NCI-H510A (cell line): ENCODE data around the gene EFCAB6.

ENCODE experiments used
- DNase-seq: peaks from one replicate; lab custom pipeline; 2025; lab: John Stamatoyannopoulos, UW

The EFCAB6 gene

DNA sequence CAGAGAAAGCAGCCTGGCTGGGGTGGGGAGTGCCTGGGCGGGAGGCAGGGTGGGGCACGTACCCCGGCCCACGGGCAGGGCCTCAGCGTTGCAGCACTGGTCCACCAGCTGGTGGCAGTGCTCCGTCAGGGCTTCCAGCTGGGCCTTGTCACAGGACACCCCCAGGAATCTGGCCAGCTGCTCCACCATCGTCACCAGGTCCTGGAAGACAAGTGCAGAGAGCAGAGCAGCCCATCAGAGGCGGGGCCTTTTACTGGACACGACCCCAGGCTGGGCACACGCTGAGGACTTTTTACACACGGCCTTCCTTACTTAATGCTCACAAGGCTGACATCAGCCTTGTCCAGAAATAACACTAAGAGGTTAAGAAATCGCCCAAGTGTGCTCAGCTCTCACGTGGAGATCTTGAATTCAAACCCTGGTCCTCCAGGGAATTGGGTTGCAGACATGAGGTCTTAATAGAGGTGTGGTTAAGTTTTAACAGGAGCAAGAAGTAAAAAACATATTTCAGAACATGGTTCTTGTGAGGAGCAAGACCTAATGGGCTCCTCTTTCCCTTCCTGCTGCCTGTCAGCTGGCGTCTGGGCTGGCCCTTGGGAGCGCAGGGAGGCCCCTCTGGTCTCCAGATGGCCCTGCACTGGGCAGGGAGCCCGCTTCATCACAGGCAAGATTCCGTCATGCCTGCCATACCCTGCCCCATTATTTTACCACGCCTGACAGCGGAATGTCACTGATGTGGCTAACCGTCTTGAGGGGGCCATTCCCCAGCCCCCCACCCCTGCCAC lies 17.1 kb upstream of the EFCAB6 start:
- DNase-seq = no peak

GRCh38 chr22:43828725-43828997 lies 16.6 kb upstream of the EFCAB6 start:
- DNase-seq = no peak

DNA sequence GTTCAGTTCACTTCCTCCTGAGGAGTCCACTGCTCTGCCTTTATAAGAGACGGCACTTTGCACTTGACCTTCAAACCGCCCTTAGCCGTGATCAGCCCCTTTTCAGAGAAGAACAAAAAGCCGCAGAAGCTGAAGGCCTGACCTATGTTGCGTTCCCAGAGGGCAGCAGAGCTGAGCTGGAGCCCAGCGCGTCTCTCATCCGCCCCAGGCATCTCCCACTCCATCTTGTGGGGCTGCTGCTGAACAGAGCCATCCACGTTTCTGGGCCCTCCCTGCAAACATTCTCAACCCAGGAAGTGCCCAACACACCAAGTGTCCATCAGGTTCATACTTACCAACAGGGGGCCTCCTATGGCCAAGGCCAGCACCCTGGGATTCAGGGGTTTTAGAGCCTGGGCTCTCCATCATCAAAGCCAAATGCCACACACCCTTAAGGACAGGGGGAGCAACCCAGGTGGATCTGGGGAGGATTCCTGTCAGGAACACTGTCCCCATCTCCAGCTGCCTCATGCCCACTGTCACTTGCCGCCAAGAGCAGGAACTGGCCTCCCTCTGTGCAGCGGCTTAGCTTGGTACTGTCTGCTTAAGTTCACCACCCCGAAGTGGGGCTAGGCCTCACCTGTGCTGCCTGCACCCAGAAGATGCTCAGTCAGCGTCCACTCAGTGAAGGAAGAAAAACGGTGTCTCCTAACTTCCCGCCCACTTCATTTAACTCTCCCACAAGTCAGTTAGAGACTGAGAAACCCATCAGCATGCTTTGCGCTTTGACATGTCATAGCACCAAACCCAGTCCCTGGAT lies 16.0 kb upstream of the EFCAB6 start:
- DNase-seq = no peak

GRCh38 chr22:43827003-43827735 lies 15.1 kb upstream of the EFCAB6 start:
- DNase-seq = no peak

DNA sequence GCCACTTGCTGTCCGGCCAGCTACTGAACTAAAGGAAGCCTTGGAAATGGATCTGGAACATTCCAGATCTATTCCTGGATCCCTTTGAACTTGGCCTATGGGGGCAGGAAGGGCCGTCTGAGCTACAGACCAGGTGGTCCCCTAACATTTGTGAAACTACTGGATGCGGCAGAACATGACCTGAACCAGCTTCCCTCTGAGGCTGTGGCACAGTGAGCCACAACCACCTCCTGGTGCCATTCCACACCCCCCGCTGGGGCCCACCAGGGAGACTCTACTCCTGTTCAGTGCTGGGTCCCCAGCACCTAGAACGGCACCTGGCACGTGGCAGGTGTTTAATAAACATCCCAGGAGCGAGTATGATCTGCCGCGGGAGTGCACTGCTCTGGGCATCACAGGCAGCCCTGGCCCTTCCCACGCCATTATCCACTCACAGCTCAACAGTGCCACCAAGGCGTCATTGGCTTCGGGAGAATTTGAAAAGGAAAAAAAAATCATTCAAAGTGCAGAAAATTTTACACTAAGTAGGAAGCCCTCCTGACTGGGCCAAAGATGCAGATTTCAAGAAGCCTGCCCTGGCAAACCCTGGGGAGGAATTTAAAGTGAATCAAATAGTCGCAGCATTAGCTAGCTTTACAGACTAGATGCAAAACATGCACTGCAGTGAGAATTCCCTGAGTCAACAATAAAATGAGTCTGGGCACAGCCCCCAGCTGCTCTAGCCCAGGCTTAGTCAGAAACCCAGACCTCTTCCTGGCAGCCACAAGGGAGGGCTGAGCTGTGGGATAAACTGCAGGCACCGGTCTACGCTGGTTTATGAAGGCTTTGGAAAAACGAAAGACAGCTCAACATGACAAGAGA lies 14.3 kb upstream of the EFCAB6 start:
- DNase-seq = no peak

DNA sequence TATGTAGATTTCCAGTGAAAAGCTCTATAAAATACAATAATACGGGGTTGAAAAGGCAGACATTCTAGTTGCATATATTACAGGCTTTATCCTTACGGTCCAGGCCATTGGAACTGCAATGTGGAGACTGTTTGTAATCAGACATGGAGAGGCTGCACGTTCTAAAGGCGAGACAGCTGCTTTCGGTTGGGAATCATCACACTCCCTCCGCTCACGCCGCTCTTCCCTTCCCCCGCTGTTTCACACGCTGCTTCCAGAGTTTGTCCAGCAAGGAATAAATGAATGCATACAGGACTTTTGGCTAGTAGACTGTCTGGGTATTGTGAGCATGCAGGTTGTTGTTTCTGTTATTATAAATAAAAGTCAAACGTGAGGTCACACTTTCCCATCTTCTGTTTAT lies 13.5 kb upstream of the EFCAB6 start:
- DNase-seq = no peak

DNA sequence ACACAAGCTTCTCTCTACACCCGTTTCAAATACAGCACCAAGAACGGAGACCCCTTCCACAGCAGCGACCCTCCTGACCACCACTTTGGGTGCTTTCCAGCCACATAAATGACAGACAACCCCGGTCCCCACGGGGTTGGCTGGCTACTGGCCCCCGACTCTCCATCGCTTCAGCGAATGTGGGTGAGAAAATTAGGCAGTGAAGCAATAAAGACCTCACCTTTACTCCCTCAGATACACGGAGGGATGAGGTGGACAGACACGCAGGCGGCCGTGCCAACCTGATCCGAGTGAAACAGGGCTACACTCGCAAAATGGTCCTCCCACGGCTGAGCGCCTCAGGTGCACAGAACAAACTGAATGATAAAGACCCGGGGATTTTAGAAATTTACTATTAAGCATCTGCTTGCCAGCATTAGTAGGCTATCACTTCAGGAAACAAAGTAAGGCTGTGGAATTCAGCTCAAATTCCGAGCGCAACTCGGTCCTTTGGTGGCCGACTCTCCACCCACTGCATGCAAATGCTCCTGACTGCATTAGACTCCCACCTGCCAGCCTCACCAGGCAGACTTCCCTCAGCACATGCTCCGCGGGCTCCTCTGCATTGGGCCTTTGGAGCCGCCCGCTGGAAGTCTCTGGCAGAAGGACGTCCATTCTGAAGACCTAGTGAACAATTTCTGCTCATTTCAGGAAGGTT lies 12.8 kb upstream of the EFCAB6 start:
- no peak for DNase-seq

GRCh38 chr22:43823911-43824665 lies 12.0 kb upstream of the EFCAB6 start:
- no peak for DNase-seq

- DNase-seq = no peak
Observed at GRCh38 chr22:43823353-43823908, 11.3 kb upstream of the EFCAB6 start.

DNA sequence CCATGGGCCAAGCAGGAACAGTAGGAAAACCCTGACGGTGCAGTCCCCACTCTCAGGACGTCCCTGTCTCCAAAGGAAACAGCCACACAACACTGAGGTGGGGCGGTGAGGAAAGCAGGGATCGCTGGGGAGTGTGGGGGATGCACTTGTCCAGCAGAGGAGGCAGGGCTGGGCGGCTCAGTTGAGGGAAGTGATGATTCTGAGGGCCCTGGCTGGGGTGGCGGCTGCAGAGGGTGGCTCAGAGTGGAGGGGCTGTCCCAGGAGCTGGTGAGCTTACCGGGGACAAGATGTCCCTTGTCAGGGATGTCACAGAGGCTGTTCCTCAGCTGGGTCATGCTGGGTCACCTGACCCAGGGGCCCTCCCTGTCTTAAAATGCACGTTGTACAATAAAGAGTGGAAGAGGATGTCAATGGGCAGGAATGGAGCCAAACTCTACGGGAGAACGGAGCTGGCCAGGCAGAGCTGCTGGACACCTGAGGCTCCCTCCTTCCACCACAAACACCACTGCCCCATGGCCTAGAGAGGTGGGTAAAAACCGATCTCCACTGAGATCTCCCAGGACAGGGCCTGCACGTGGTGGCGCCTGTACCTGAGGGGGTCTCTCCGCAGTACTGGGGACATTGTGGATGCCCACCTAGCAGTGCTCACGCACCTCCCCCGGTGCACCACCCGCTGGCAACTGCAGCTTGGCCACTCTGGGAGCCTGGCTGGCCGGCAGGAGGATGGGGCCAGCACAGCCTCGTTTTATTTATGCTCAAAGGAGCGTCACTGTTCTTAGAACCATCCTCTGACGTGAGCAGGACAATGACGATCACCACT lies 9.7 kb upstream of the EFCAB6 start:
- no peak for DNase-seq

DNA sequence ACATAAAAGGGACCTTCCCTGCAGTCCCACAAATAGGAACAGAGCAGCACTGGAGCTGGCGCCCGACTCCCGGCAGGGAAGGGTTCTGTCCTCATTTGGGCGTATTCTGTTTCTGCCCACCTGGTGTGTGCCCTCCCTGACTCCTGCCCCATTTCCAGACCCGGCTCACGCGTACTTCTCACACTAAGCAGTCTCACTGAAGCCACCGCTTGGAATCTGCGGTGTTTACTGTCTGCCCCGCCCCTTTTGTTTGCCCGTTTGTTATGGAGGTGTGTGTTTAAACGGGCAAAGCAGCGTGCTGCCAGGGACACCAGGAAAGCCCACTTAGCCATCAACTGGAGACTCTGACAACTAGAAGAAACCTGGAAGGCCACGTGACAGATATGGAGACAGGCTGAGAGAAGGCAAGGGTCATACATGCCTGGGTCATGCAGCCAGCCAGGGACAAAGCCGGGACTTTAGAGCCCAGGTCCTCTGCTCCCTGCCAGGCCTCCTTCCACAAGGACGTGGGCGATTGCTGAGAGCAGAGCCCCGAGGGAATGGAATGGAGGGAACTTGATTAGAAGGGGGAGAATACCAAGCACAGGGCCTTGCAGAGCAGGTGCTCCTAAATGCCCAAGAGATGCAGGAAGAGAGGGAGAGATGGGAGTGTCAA lies 8.7 kb upstream of the EFCAB6 start:
- no peak for DNase-seq

DNA sequence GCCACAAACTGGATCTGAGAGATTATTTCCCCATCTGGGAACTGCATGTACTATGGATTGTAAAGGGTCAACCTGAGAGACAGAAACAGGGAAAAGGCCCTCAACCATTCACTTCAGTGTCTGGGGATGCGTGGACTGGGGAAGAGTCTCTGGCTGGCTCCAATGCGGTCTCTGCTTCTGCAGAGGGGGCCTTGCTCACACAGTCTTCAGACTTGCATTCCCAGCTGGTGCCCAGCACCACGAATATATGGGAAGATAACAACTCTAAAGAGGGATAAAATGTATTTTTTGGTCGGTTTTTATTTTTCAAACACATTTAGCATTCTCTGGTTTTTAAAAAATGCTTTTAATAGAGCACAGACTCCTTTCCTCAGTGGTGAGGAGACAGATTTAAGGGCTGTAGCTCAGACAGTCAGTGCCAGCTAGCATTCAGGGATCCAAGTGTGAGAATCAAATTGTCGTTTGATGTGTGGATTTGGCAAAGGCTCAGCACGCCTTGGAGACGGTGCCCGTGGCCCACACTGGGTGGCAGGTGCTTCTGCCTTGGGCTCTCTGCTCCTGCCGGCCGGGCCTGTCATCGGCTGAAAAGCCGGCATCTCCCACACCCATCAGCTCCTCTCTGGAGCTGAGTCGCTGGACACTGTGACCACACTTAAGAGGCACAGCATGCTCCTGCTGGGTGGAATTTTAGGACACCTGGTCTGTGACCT lies 8.0 kb upstream of the EFCAB6 start:
- DNase-seq = no peak

- DNase-seq = no peak
Observed at GRCh38 chr22:43819421-43819921, 7.4 kb upstream of the EFCAB6 start.

GRCh38 chr22:43818981-43819380 lies 6.9 kb upstream of the EFCAB6 start:
- no peak for DNase-seq

- no peak for DNase-seq
Observed at GRCh38 chr22:43817402-43817801, 5.3 kb upstream of the EFCAB6 start.

DNA sequence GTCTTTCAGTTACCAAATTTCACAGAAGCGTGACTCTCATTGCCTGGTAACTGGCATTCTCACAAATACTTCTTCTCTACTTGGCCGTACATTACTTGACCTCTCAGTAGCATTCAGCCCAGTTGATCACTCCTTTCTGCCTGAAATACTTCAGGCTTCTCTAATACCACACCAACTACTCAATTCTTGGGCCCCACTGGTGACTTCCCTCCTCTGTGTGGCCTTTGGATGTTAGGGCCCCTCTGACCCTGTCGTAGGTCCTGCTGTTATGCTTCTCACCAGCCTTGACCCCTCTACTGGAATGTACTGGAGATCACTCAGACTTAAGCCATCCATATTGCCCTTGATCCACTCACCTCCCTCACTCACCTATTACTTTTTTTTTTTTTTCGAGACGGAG lies 2.2 kb upstream of the EFCAB6 start:
- DNase-seq = no peak

GRCh38 chr22:43812890-43813289 lies 785 bp upstream of the EFCAB6 start:
- DNase-seq = no peak

DNA sequence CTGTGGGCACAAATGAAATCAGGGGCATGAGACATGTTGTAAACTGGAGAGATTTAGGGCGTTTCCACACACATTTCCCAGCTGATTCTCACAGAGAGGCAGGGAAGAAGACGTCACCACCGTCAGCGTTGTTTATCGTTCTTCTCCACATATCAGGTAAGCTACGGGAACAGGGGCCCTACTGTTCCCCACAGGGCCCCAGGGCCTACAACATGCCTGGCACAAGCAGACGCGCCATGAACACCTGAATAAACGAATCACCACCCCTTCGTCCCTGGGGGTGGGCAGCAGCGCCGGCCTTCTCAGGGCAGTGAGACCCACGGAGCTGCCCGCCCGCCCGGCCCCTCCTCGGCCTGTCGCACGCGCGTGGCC lies 342 bp downstream of the EFCAB6 start:
- DNase-seq = no peak
